CD4-positive, alpha-beta T cell treated with Interleukin-15 for 1 hour (primary cell): Measurements from ENCODE around the gene SIGLEC10.
"Not testable (repeated sequence)": the region's sequence is repeated elsewhere in the genome, so short reads cannot be mapped to it uniquely, and the experiment has no call there.

Source experiments
- DNase-seq: peaks from one replicate; pipeline ENCODE4 v3.0.0-alpha.2; 2020

Gene SIGLEC10

GRCh38 chr19:51417107-51417809 lies at the start of gene SIGLEC10:
SIGLEC10 (minus strand) TSS chr19:51417642; CDS start chr19:51417581, 61 bp downstream.
- DNase-seq = peak; percentile 73

- DNase-seq = no peak
Observed at GRCh38 chr19:51466723-51467122, 49.3 kb upstream of the SIGLEC10 start.

GRCh38 chr19:51463976-51464581 lies 46.6 kb upstream of the SIGLEC10 start:
- DNase-seq = not testable (repeated sequence)

GRCh38 chr19:51462681-51463080 lies 45.2 kb upstream of the SIGLEC10 start:
- DNase-seq = no peak

- DNase-seq = no peak
Observed at GRCh38 chr19:51462276-51462675, 44.8 kb upstream of the SIGLEC10 start.

GRCh38 chr19:51461723-51462161 lies 44.3 kb upstream of the SIGLEC10 start:
- no peak for DNase-seq

- no peak for DNase-seq
Observed at GRCh38 chr19:51460164-51460992, 42.9 kb upstream of the SIGLEC10 start.

GRCh38 chr19:51458899-51459505 lies 41.6 kb upstream of the SIGLEC10 start:
- no peak for DNase-seq

- no peak for DNase-seq
Observed at GRCh38 chr19:51458051-51458645, 40.7 kb upstream of the SIGLEC10 start, which contains the start of gene SIGLEC8. SIGLEC8 (minus strand) TSS chr19:51458454; CDS start chr19:51458387, 67 bp downstream.

GRCh38 chr19:51457351-51458013 lies 40.0 kb upstream of the SIGLEC10 start:
- DNase-seq = no peak

- no peak for DNase-seq
Observed at GRCh38 chr19:51456541-51457290, 39.3 kb upstream of the SIGLEC10 start.

GRCh38 chr19:51450730-51451307 lies 33.4 kb upstream of the SIGLEC10 start:
- no peak for DNase-seq

GRCh38 chr19:51448411-51449016 lies 31.1 kb upstream of the SIGLEC10 start:
- no peak for DNase-seq

GRCh38 chr19:51448011-51448410 lies 30.6 kb upstream of the SIGLEC10 start:
- no peak for DNase-seq

GRCh38 chr19:51447510-51447909 lies 30.1 kb upstream of the SIGLEC10 start:
- DNase-seq = not testable (repeated sequence)

GRCh38 chr19:51441410-51442390 lies 24.3 kb upstream of the SIGLEC10 start:
- peak; percentile 89 for DNase-seq

GRCh38 chr19:51440846-51441409 lies 23.5 kb upstream of the SIGLEC10 start:
- DNase-seq = peak; percentile 36

GRCh38 chr19:51440052-51440451 lies 22.6 kb upstream of the SIGLEC10 start:
- DNase-seq = no peak

GRCh38 chr19:51439021-51439465 lies 21.6 kb upstream of the SIGLEC10 start:
- peak; percentile 38 for DNase-seq
